ENCODE measurements around the gene CADM2. TPM values are rescaled to one million over a fixed set of nuclear protein-coding genes. Genes with fewer than 3 reads are reported as not detected.
"Not testable (repeated sequence)": the region's sequence is repeated elsewhere in the genome, so short reads cannot be mapped to it uniquely, and the experiment has no call there.

Gene CADM2
- total RNA-seq, 1 experiment from 2014 or later = 0.64 TPM

DNA sequence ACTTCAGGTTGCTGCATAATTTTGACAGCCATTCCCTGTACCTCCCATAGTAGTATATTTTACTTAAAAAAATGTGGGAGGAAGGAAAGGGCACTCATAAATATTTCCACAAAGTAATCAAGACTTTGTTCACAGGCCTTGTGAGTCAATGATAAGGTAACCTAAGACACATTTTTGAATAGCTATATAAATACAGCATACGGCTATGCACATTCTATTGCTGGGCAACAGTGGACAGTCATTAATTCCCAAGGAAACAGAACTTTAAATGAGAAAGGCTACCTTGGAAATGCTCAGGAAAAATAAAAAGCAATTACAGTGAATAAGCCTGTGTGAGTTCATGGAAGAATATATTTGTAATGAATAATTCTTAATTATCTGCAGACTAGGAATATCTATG is 144.0 kb downstream of the CADM2 start:
- no peak for ATAC-seq
- ChIA-PET POLR2A (no interaction called here), CTCF (no interaction called here)
- no peak for DNase-seq (ENCODE audit: low read depth, low spot score)
- intact Hi-C loops (cut with micrococcal nuclease; ENCODE audit: unreplicated experiment) (no loop called here), in situ Hi-C loops (cut with HindIII; ENCODE audit: low pct_unique_long_range_greater_than_20kb, low sequenced_read_pairs) (no loop called here)
- no peaks in the 10 kb centered on the region for H3K36me3 ChIP-seq (ENCODE audit: control insufficient read depth, insufficient read depth, low read length)
- BruUV-seq (replicated peaks) = no TSS peak
- no peaks in the 10 kb centered on the region for H3K27me3 ChIP-seq (ENCODE audit: control insufficient read depth, insufficient read depth, low read length)
- no peaks in the 10 kb centered on the region for H3K4me1 ChIP-seq (ENCODE audit: control insufficient read depth, insufficient read depth, low read length)
- H3K4me3 ChIP-seq (ENCODE audit: low read depth in 2 of 2, low read length in 2 of 2) = no peak overlapping the region
- H3K27ac ChIP-seq (ENCODE audit: low read length) = no peak overlapping the region
- TF ChIP-seq POLR2AphosphoS5 (IDR thresholded peaks at IDR 0.05; ENCODE audit: low read depth, low read length) (no peak), TCF7L2 (IDR thresholded peaks at IDR 0.05; ENCODE audit: low read depth, low read length) (no peak)
- TF ChIP-seq, protein P1, sequence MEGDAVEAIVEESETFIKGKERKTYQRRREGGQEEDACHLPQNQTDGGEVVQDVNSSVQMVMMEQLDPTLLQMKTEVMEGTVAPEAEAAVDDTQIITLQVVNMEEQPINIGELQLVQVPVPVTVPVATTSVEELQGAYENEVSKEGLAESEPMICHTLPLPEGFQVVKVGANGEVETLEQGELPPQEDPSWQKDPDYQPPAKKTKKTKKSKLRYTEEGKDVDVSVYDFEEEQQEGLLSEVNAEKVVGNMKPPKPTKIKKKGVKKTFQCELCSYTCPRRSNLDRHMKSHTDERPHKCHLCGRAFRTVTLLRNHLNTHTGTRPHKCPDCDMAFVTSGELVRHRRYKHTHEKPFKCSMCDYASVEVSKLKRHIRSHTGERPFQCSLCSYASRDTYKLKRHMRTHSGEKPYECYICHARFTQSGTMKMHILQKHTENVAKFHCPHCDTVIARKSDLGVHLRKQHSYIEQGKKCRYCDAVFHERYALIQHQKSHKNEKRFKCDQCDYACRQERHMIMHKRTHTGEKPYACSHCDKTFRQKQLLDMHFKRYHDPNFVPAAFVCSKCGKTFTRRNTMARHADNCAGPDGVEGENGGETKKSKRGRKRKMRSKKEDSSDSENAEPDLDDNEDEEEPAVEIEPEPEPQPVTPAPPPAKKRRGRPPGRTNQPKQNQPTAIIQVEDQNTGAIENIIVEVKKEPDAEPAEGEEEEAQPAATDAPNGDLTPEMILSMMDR (IDR thresholded peaks at IDR 0.05) = no peak
- H3K9me3 ChIP-seq (ENCODE audit: control insufficient read depth, insufficient read depth, low read depth, low read length) = no peaks in the 10 kb centered on the region

DNA sequence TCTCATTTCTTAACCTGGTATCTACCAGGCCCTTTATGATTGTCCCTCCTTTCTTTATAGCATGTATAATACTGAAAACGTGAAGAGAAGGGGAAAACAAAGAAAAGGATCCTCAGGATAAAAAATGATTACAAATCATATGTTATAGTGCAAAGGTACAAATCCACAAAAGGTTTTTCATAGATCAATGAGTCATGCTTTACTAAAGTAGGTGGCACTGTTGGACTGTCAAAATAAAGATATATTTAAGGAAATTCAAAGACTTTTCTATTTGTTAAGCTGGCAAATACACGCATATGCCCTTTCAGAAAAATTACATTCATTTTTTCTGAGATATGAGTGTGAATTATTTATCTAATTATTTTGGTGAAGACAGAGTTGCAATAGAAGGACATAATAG is 151.6 kb downstream of the CADM2 start:
- POLR2A ChIA-PET = no interaction called here
- Histone ChIP-seq H3K27me3 (ENCODE audit: control insufficient read depth, insufficient read depth, low read length) (no peaks in the 10 kb centered on the region), H3K36me3 (ENCODE audit: control insufficient read depth, insufficient read depth, low read length) (no peaks in the 10 kb centered on the region), H3K4me3 (ENCODE audit: low read depth in 2 of 2, low read length in 2 of 2) (no peak overlapping the region), H3K27ac (ENCODE audit: low read length) (no peak overlapping the region), H3K4me1 (ENCODE audit: control insufficient read depth, insufficient read depth, low read length) (no peaks in the 10 kb centered on the region), H3K9me3 (ENCODE audit: control insufficient read depth, insufficient read depth, low read depth, low read length) (no peaks in the 10 kb centered on the region)
- DNase-seq (ENCODE audit: low read depth, low spot score) (no peak), ATAC-seq (no peak)
- CTCF ChIA-PET = no interaction called here
- TF ChIP-seq, protein P2, sequence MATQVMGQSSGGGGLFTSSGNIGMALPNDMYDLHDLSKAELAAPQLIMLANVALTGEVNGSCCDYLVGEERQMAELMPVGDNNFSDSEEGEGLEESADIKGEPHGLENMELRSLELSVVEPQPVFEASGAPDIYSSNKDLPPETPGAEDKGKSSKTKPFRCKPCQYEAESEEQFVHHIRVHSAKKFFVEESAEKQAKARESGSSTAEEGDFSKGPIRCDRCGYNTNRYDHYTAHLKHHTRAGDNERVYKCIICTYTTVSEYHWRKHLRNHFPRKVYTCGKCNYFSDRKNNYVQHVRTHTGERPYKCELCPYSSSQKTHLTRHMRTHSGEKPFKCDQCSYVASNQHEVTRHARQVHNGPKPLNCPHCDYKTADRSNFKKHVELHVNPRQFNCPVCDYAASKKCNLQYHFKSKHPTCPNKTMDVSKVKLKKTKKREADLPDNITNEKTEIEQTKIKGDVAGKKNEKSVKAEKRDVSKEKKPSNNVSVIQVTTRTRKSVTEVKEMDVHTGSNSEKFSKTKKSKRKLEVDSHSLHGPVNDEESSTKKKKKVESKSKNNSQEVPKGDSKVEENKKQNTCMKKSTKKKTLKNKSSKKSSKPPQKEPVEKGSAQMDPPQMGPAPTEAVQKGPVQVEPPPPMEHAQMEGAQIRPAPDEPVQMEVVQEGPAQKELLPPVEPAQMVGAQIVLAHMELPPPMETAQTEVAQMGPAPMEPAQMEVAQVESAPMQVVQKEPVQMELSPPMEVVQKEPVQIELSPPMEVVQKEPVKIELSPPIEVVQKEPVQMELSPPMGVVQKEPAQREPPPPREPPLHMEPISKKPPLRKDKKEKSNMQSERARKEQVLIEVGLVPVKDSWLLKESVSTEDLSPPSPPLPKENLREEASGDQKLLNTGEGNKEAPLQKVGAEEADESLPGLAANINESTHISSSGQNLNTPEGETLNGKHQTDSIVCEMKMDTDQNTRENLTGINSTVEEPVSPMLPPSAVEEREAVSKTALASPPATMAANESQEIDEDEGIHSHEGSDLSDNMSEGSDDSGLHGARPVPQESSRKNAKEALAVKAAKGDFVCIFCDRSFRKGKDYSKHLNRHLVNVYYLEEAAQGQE (IDR thresholded peaks at IDR 0.05; ENCODE audit: insufficient read depth in 1 of 2, low read depth in 2 of 2, low read length in 1 of 2) = no peak
- TF ChIP-seq SIN3A (IDR thresholded peaks at IDR 0.05; ENCODE audit: borderline replicate concordance, insufficient read depth, low read depth, low read length) = no peak
- TF ChIP-seq, protein P1 (IDR thresholded peaks at IDR 0.05) = no peak
- no peak for TF ChIP-seq POLR2AphosphoS5 (IDR thresholded peaks at IDR 0.05; ENCODE audit: low read depth, low read length)
- TF ChIP-seq TCF7L2 (IDR thresholded peaks at IDR 0.05; ENCODE audit: low read depth, low read length) = no peak
- intact Hi-C loops (cut with micrococcal nuclease; ENCODE audit: unreplicated experiment) = no loop called here
- in situ Hi-C loops (cut with HindIII; ENCODE audit: low pct_unique_long_range_greater_than_20kb, low sequenced_read_pairs) = no loop called here
- no TSS peak for BruUV-seq (replicated peaks)

DNA sequence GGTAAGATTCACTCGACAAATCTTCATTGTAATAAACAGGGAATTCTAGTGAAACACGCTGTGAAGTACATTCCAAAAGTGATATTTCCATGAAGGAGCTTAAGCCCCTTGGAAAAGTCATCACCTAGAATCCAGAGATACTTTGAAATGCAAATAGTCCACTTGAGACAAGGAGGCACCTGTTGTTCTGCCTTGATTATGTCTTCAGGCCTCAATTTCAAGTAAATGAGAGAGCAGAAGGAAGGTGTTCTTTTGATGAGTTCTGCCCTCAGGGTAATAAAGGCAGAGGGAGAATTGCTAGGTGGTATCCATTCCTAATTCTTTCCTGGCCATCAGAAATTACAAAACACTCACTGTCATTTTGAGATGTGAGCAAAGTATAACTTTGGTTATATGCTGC is 162.1 kb downstream of the CADM2 start:
- no peak for ATAC-seq
- TF ChIP-seq, protein P1 (IDR thresholded peaks at IDR 0.05) = no peak
- no peak for TF ChIP-seq POLR2AphosphoS5 (IDR thresholded peaks at IDR 0.05; ENCODE audit: low read depth, low read length)
- intact Hi-C loops (cut with micrococcal nuclease; ENCODE audit: unreplicated experiment) = no loop called here

DNA sequence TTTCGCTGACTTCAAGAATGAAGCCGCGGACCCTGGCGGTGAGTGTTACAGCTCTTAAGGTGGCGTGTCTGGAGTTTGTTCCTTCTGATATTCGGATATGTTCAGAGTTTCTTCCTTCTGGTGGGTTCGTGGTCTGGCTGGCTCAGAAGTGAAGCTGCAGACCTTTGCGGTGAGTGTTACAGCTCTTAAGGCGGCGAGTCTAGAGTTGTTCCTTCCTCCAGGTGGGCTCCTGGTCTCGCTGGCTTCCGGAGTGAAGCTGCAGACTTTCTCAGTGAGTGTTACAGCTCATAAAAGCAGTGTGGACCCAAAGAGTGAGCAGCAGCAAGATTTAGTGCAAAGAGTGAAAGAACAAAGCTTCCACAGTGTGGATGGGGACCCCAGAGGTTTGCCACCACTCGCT is 174.1 kb downstream of the CADM2 start:
- intact Hi-C loops (cut with micrococcal nuclease; ENCODE audit: unreplicated experiment); H3K9me3 ChIP-seq (ENCODE audit: control insufficient read depth, insufficient read depth, low read depth, low read length); H3K4me3 ChIP-seq (ENCODE audit: low read depth in 2 of 2, low read length in 2 of 2); H3K27me3 ChIP-seq (ENCODE audit: control insufficient read depth, insufficient read depth, low read length); CTCF ChIA-PET; H3K4me1 ChIP-seq (ENCODE audit: control insufficient read depth, insufficient read depth, low read length); H3K27ac ChIP-seq (ENCODE audit: low read length); DNase-seq (ENCODE audit: low read depth, low spot score); H3K36me3 ChIP-seq (ENCODE audit: control insufficient read depth, insufficient read depth, low read length); POLR2A ChIA-PET; ATAC-seq; BruUV-seq (replicated peaks); in situ Hi-C loops (cut with HindIII; ENCODE audit: low pct_unique_long_range_greater_than_20kb, low sequenced_read_pairs): not testable (repeated sequence)

More for the DNA sequence above, 162.1 kb downstream of the CADM2 start:
- H3K9me3 ChIP-seq (ENCODE audit: control insufficient read depth, insufficient read depth, low read depth, low read length) = no peaks in the 10 kb centered on the region
- ChIA-PET POLR2A (no interaction called here), CTCF (no interaction called here)
- no peak overlapping the region for H3K27ac ChIP-seq (ENCODE audit: low read length)
- H3K27me3 ChIP-seq (ENCODE audit: control insufficient read depth, insufficient read depth, low read length) = no peaks in the 10 kb centered on the region
- H3K4me3 ChIP-seq (ENCODE audit: low read depth in 2 of 2, low read length in 2 of 2) = no peak overlapping the region
- no TSS peak for BruUV-seq (replicated peaks)
- DNase-seq (ENCODE audit: low read depth, low spot score) = no peak
- no peaks in the 10 kb centered on the region for H3K36me3 ChIP-seq (ENCODE audit: control insufficient read depth, insufficient read depth, low read length)
- in situ Hi-C loops (cut with HindIII; ENCODE audit: low pct_unique_long_range_greater_than_20kb, low sequenced_read_pairs) = no loop called here
- H3K4me1 ChIP-seq (ENCODE audit: control insufficient read depth, insufficient read depth, low read length) = no peaks in the 10 kb centered on the region
